Measurements from ENCODE around the gene MAMDC2.

MAMDC2 gene

DNA sequence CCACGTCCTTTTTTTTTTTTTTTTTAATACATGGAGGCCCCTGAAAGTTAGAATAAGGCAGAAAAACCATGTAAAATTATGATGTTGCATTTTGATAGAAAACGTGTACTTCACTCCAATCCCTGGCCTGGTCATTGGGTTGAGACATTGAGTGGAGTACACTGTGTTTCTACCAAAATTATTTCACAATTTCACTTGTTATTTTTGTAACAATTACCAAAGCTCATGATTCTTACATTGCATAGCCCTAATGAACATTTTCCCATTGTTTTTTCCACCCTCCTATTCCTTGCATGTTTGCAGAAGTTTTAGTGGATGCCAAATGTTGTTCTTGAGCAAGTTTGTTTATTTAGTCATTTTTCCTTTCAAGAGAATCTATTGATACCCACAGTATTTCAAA, 21.9 kb downstream of the MAMDC2 start:
- ATAC-seq, result no peak
- no peak for TF ChIP-seq GLIS3 (CRISPR knock-in tag; IDR thresholded peaks at IDR 0.05)
- no peak for TF ChIP-seq ZNF70 (CRISPR knock-in tag; IDR thresholded peaks at IDR 0.05)
- TF ChIP-seq ZFP30 (CRISPR knock-in tag; IDR thresholded peaks at IDR 0.05), result no peak
- TF ChIP-seq CREB5 (CRISPR knock-in tag; IDR thresholded peaks at IDR 0.05; ENCODE audit: low read depth), result no peak
- TF ChIP-seq ZC3H10 (CRISPR knock-in tag; IDR thresholded peaks at IDR 0.05), result no peak
- no peak for TF ChIP-seq ESRRG (CRISPR knock-in tag; IDR thresholded peaks at IDR 0.05)
- TF ChIP-seq BACH2 (CRISPR knock-in tag; IDR thresholded peaks at IDR 0.05; ENCODE audit: borderline replicate concordance), result no peak
- TF ChIP-seq RARB (CRISPR knock-in tag; IDR thresholded peaks at IDR 0.05), result no peak
- TF ChIP-seq TCF4 (CRISPR knock-in tag; IDR thresholded peaks at IDR 0.05; ENCODE audit: borderline replicate concordance), result no peak
- no peak for TF ChIP-seq ZNF565 (CRISPR knock-in tag; conservative IDR thresholded peaks at IDR 0.05; ENCODE audit: low read depth)
- no peak for TF ChIP-seq TOX (CRISPR knock-in tag; IDR thresholded peaks at IDR 0.05; ENCODE audit: borderline replicate concordance)
- no peak for TF ChIP-seq ZFP3 (CRISPR knock-in tag; IDR thresholded peaks at IDR 0.05)
- TF ChIP-seq CSDC2 (CRISPR knock-in tag; IDR thresholded peaks at IDR 0.05), result no peak
- no peak for TF ChIP-seq ARNTL (CRISPR knock-in tag; IDR thresholded peaks at IDR 0.05; ENCODE audit: borderline replicate concordance, low read depth)
- TF ChIP-seq, protein P1, sequence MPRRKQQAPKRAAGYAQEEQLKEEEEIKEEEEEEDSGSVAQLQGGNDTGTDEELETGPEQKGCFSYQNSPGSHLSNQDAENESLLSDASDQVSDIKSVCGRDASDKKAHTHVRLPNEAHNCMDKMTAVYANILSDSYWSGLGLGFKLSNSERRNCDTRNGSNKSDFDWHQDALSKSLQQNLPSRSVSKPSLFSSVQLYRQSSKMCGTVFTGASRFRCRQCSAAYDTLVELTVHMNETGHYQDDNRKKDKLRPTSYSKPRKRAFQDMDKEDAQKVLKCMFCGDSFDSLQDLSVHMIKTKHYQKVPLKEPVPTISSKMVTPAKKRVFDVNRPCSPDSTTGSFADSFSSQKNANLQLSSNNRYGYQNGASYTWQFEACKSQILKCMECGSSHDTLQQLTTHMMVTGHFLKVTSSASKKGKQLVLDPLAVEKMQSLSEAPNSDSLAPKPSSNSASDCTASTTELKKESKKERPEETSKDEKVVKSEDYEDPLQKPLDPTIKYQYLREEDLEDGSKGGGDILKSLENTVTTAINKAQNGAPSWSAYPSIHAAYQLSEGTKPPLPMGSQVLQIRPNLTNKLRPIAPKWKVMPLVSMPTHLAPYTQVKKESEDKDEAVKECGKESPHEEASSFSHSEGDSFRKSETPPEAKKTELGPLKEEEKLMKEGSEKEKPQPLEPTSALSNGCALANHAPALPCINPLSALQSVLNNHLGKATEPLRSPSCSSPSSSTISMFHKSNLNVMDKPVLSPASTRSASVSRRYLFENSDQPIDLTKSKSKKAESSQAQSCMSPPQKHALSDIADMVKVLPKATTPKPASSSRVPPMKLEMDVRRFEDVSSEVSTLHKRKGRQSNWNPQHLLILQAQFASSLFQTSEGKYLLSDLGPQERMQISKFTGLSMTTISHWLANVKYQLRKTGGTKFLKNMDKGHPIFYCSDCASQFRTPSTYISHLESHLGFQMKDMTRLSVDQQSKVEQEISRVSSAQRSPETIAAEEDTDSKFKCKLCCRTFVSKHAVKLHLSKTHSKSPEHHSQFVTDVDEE (CRISPR knock-in tag; IDR thresholded peaks at IDR 0.05), result no peak
- no peak for TF ChIP-seq ZNF8 (CRISPR knock-in tag; IDR thresholded peaks at IDR 0.05)

- TF ChIP-seq, protein P2, sequence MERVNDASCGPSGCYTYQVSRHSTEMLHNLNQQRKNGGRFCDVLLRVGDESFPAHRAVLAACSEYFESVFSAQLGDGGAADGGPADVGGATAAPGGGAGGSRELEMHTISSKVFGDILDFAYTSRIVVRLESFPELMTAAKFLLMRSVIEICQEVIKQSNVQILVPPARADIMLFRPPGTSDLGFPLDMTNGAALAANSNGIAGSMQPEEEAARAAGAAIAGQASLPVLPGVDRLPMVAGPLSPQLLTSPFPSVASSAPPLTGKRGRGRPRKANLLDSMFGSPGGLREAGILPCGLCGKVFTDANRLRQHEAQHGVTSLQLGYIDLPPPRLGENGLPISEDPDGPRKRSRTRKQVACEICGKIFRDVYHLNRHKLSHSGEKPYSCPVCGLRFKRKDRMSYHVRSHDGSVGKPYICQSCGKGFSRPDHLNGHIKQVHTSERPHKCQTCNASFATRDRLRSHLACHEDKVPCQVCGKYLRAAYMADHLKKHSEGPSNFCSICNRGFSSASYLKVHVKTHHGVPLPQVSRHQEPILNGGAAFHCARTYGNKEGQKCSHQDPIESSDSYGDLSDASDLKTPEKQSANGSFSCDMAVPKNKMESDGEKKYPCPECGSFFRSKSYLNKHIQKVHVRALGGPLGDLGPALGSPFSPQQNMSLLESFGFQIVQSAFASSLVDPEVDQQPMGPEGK (CRISPR knock-in tag; IDR thresholded peaks at IDR 0.05; ENCODE audit: borderline replicate concordance), result no peak
- TF ChIP-seq, protein P3, sequence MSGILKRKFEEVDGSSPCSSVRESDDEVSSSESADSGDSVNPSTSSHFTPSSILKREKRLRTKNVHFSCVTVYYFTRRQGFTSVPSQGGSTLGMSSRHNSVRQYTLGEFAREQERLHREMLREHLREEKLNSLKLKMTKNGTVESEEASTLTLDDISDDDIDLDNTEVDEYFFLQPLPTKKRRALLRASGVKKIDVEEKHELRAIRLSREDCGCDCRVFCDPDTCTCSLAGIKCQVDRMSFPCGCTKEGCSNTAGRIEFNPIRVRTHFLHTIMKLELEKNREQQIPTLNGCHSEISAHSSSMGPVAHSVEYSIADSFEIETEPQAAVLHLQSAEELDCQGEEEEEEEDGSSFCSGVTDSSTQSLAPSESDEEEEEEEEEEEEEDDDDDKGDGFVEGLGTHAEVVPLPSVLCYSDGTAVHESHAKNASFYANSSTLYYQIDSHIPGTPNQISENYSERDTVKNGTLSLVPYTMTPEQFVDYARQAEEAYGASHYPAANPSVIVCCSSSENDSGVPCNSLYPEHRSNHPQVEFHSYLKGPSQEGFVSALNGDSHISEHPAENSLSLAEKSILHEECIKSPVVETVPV (CRISPR knock-in tag; IDR thresholded peaks at IDR 0.05), result no peak
- TF ChIP-seq ZNF565 (CRISPR knock-in tag; conservative IDR thresholded peaks at IDR 0.05; ENCODE audit: low read depth), result no peak
- TF ChIP-seq BACH2 (CRISPR knock-in tag; IDR thresholded peaks at IDR 0.05; ENCODE audit: borderline replicate concordance), result no peak
- no peak for TF ChIP-seq ZNF8 (CRISPR knock-in tag; IDR thresholded peaks at IDR 0.05)
- TF ChIP-seq ZFP30 (CRISPR knock-in tag; IDR thresholded peaks at IDR 0.05), result no peak
- TF ChIP-seq TOX (CRISPR knock-in tag; IDR thresholded peaks at IDR 0.05; ENCODE audit: borderline replicate concordance), result no peak
- no peak for TF ChIP-seq GLIS3 (CRISPR knock-in tag; IDR thresholded peaks at IDR 0.05)
- TF ChIP-seq OSR1 (CRISPR knock-in tag; IDR thresholded peaks at IDR 0.05), result no peak
- no peak for TF ChIP-seq TCF4 (CRISPR knock-in tag; IDR thresholded peaks at IDR 0.05; ENCODE audit: borderline replicate concordance)
- no peak for ATAC-seq
Measured at GRCh38 chr9:70066418-70066817, 22.8 kb downstream of the MAMDC2 start.

DNA sequence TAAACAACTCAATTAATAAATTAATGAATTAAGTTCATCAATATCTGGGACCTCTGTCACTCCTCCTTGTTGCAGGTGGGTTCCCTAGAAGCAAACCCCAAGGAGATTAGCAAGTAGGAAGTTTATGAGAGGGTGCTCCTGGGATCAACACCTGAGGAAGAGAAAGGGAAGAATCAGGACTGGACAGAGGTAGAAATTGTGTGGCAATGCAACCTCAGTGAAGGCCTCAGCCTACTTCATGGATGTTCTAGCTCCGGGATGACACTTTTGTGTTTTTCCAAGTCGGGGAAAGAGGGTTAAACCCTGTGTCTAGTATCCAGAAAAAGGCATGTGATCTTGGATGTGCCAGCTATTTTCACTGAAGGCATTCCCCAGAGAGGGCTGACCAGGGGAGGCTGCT, 23.2 kb downstream of the MAMDC2 start:
- no peak for ATAC-seq
- TF ChIP-seq BACH2 (CRISPR knock-in tag; IDR thresholded peaks at IDR 0.05; ENCODE audit: borderline replicate concordance) (no peak), ZFP3 (CRISPR knock-in tag; IDR thresholded peaks at IDR 0.05) (no peak)

- ATAC-seq, result no peak
- no peak for TF ChIP-seq ARNTL (CRISPR knock-in tag; IDR thresholded peaks at IDR 0.05; ENCODE audit: borderline replicate concordance, low read depth)
- TF ChIP-seq ZNF8 (CRISPR knock-in tag; IDR thresholded peaks at IDR 0.05), result no peak
- no peak for TF ChIP-seq ISL1 (CRISPR knock-in tag; IDR thresholded peaks at IDR 0.05)
- no peak for TF ChIP-seq BACH2 (CRISPR knock-in tag; IDR thresholded peaks at IDR 0.05; ENCODE audit: borderline replicate concordance)
- no peak for TF ChIP-seq ZFP3 (CRISPR knock-in tag; IDR thresholded peaks at IDR 0.05)
- no peak for TF ChIP-seq SNAI2 (CRISPR knock-in tag; IDR thresholded peaks at IDR 0.05)
- TF ChIP-seq, protein P1 (CRISPR knock-in tag; IDR thresholded peaks at IDR 0.05), result no peak
- TF ChIP-seq TCF4 (CRISPR knock-in tag; IDR thresholded peaks at IDR 0.05; ENCODE audit: borderline replicate concordance), result no peak
- no peak for TF ChIP-seq ZNF565 (CRISPR knock-in tag; conservative IDR thresholded peaks at IDR 0.05; ENCODE audit: low read depth)
- TF ChIP-seq CREB5 (CRISPR knock-in tag; IDR thresholded peaks at IDR 0.05; ENCODE audit: low read depth), result no peak
- TF ChIP-seq CSDC2 (CRISPR knock-in tag; IDR thresholded peaks at IDR 0.05), result no peak
- TF ChIP-seq, protein P2 (CRISPR knock-in tag; IDR thresholded peaks at IDR 0.05; ENCODE audit: borderline replicate concordance), result no peak
- no peak for TF ChIP-seq ESRRG (CRISPR knock-in tag; IDR thresholded peaks at IDR 0.05)
Measured at GRCh38 chr9:70069704-70070103, 26.1 kb downstream of the MAMDC2 start.

Data from SK-N-SH treated with all-trans-retinoic acid at 6 μM for 48 hours (cell line).